Transverse colon (tissue), 3 donors: ENCODE data around the gene SELENOO.

Source experiments
- POLR2A ChIP-seq: fragments of 450-650 bp; IDR thresholded peaks from one replicate; pipeline ENCODE4 v1.6.1; 2016; ENCODE audit warnings: antibody characterized with exemption, mild to moderate bottlenecking, moderate library complexity
- TF ChIP-seq, protein P1 (sequence below), 5 experiments: fragments of 200-600 bp in 3 of 5; fragments of 450-650 bp in 2 of 5; sonication (generic) in 3 of 5; IDR thresholded peaks; 1 replicate in 2 of 5; 2 replicates in 3 of 5; pipeline ENCODE4 v1.5.1; 2016 to 2017; ENCODE audit warnings: antibody characterized with exemption in 5 of 5, inconsistent platforms in 3 of 5, mild to moderate bottlenecking in 2 of 5, moderate library complexity in 1 of 5

DNA sequence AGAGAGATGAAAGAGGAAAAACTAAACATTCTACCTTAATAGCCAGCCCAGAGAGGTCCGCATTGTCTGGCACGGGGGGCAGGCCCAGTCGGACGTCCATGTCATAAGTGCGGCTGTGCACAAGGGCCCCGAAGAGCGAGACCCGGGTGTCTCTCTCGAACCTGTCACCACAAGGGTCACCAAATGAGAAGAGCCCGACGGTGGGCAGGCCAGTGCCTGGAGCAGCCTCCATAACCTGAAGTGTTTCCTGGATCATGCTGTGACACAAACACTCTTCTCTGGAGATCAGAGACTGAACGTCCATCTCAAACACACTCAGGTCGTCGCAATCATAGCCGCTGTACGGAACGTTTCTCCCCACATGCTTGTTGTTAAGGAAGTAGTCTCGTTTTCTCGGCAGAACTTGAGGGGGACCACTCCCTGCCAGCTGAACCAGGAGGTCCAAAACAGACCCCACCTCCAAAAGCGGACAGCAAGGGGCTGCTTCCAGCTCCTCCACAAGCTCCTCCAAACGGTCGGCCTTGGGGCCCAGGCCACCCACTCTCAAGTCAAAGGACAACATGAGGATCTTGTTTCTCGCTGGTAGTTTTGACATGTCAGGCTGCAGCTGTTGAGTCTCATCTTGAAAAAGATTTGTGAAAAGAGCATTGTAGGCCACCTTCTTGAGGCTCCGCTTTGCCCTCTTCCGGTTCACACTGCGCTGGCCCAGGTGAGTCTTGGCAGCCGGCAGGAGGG is 43.0 kb downstream of the SELENOO start:
- TF ChIP-seq, protein P1, sequence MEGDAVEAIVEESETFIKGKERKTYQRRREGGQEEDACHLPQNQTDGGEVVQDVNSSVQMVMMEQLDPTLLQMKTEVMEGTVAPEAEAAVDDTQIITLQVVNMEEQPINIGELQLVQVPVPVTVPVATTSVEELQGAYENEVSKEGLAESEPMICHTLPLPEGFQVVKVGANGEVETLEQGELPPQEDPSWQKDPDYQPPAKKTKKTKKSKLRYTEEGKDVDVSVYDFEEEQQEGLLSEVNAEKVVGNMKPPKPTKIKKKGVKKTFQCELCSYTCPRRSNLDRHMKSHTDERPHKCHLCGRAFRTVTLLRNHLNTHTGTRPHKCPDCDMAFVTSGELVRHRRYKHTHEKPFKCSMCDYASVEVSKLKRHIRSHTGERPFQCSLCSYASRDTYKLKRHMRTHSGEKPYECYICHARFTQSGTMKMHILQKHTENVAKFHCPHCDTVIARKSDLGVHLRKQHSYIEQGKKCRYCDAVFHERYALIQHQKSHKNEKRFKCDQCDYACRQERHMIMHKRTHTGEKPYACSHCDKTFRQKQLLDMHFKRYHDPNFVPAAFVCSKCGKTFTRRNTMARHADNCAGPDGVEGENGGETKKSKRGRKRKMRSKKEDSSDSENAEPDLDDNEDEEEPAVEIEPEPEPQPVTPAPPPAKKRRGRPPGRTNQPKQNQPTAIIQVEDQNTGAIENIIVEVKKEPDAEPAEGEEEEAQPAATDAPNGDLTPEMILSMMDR (IDR thresholded peaks at IDR 0.05), result no peak
- TF ChIP-seq POLR2A, result no peak
